Peyer's patch (tissue), 4 donors: ENCODE results near the gene C3orf22.

Source experiments
- CTCF ChIP-seq, 6 experiments: fragments of 450-650 bp in 4 of 6; fragments of 200-600 bp in 2 of 6; sonication (generic) in 1 of 6; IDR thresholded peaks; one replicate each; pipeline ENCODE4 v1.5.1; 2017 to 2019; ENCODE audit warnings: antibody characterized with exemption in 6 of 6, mild to moderate bottlenecking in 3 of 6, moderate library complexity in 1 of 6
- POLR2A ChIP-seq, 2 donors: fragments of 450-650 bp; IDR thresholded peaks; one replicate each; pipeline ENCODE4 v1.5.1; 2017; ENCODE audit warnings: antibody characterized with exemption in 2 of 2, mild to moderate bottlenecking in 2 of 2, moderate library complexity in 2 of 2

- TF ChIP-seq CTCF (IDR thresholded peaks at IDR 0.05) (no peak), POLR2A (IDR thresholded peaks at IDR 0.05) (no peak)
Observed at GRCh38 chr3:126556637-126557414, 1.9 kb downstream of the C3orf22 start.
